ENCODE results near the gene CD151.

The CD151 gene

GRCh38 chr11:797296-798092, 35.3 kb upstream of the CD151 start:
- DNase-seq (ENCODE audit: low read depth): peak; percentile 75

DNA sequence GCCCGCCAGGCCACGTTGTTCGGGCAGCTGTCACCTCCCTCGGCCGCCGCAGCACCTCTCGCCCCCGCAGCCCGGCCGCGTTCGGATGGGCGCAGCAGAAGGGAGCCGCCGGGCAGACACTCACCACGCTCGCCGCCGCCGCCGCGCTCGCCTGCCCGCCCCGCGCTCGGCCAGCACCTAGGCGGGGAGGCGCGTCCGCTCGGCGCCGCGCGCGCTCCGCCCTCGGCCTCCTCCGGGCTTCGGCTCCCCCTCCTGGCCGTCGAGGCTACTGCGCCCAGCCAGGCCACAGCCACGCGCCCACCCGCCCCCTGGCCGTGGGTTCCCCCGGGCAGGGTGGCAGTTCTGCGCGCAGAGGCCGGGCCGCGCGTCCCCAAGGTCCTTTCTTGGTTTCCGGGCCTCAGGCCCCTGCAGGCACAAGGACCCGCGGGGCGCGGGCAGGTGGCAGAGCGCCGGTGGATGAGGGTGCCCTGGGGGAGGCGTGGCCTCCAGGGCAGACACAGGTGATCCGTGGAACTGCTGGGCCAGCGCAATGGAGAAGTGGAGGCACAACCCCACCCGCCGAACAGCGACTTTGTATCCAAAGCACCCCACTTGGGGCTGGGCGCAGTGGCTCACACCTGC, 34.5 kb upstream of the CD151 start, which contains the start of gene SLC25A22:
TSS of gene SLC25A22 (minus strand) at position 189 of the 621 bp plus-strand sequence. CDS start 3,275 bp downstream, outside the sequence.
- peak; percentile 61 for DNase-seq (ENCODE audit: low read depth)

- DNase-seq (ENCODE audit: low read depth): no peak
These were observed 33.0 kb upstream of the CD151 start for GRCh38 chr11:799641-800316.

DNA sequence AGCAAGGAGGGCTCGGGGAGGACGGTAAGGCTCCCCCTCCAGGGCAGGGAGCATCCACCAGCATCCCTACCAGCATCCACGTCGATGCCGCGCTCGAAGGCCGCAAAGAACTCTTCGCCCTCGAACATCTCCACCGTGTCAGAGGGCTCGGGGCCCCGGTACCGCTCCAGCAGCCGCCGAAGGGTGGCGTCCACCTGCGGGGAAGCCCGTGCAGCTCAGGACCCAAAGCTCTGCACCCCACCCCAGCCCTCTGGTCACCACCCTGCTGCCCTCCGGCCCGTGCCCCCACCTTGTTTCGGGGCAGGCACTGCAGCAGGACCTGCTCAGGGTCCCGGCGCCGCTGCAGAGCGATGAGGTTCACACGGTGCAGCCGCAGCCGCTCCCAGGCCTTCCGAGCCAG, 32.3 kb upstream of the CD151 start:
- no peak for DNase-seq (ENCODE audit: low read depth)

- no peak for DNase-seq (ENCODE audit: low read depth)
These were observed 31.5 kb upstream of the CD151 start for GRCh38 chr11:801097-801780.

DNA sequence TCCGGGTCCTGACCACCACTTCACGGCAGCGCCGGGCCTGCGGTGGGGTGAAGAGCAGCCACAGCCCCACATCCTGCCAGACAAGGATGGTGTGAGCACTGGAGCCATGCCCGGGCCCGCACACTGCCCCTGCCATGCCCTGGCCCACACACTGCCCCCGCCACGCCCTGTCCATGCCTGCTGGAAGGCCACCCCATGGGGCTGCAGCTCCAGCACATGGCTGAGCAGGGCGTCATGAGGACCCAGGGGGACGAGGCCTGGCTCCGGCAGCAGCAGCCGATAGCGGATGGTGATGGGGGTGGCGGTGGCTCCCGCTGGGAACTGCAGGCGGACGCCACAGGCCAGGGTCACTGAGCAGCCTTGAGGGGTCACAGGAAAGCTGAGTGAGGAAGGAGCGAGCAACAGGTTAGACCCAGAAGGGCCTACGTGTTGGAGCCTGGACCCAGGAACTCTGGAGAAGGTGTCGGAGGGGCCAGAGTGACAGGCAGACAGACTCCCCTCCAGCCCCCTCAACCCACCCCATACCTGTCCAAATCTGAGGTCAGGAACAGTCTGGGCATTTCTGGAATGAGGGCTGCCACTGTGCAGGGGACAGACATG, 30.6 kb upstream of the CD151 start:
- DNase-seq (ENCODE audit: low read depth): no peak

DNA sequence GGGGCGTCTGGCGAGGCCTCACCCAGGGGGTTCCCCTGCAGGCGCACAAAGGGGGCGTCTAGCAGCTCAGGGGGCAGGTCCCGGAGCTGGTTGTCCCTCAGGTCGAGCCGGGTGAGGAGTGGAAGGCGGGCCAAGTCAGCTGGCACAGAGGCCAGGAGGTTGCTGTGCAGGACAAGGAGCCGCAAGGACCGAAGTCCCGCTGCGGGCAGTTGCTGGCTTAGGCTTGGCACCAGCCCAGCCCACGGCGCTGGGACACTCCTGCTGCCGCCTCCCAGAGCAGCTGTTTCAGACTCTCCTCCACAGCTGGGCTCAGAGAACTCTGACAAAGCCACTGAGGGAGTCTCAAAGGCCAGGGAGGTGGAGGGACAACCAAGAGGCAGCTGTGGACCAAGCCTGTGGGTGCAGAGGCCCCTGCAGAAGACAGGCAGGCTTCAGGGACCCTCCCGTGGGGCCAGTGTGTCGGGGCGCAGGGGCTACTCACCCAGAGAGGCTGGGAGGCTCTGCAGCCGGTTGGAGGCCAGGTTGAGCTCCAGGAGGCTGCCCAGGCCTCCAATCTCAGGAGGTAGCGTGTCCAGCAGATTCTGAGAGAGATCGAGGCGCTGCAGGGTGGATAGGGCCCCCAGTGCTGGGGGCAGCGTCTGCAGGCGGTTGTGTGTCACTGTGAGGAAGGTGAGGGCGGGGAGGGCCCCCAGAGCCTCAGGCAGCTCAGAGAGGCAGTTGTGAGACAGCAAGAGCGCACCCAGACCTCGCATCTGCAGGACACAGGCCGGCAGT, 29.9 kb upstream of the CD151 start:
- DNase-seq (ENCODE audit: low read depth): no peak

DNA sequence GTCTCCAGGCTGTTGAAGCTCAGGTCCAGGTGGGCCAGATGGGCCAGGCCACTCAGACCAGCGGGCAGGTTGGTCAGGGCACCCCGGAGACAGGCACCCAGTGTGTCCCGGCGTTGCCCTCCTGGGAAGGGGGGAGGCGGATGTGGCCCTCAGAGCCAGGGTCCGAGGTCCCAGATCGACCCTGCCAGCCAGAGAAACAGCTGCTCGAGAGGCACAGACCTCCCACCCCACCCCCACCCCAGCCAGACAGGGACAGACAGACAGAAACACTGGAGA, 29.3 kb upstream of the CD151 start:
- no peak for DNase-seq (ENCODE audit: low read depth)

DNA sequence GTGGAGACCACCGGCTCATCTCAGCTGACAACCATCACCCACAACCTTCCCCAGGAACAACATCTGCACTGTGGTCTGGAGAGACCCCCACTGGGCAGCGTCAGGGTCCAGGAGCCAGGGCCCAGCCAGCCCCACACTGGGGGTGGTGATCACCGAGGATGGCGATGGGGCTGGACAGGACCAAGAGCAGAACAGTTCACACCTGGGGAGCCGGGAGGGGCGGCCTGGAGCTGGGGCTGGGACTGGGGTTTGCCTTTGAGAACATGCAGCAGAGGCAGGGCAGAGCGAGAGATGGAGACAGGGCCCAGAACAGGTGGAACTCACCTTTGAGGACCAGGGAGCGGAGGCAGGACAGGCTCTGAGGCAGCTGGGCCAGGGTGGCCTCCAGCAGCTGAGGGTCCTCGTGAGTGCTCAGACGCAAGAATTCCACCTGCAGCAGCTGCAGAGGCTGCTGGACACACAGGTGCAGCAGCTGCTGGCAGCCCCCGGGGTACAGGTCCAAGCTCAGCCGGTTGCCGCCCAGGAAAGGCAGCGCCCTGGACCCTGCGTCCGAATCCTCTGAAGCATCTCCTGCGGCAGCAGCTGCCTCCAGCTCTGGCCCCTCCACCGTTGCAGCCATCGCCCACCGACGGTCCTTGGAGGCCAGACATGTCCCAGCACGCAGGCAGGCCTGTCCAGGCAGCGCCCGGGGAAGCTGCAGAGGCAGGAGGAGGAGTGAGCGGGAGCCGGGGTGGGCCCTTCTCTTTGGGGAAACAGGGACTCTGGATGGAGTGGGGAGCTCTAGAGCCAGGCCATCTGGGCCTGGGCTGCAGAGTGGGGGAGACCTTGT, 28.8 kb upstream of the CD151 start:
- DNase-seq (ENCODE audit: low read depth): no peak

GRCh38 chr11:804599-804964, 28.2 kb upstream of the CD151 start:
- no peak for DNase-seq (ENCODE audit: low read depth)

DNA sequence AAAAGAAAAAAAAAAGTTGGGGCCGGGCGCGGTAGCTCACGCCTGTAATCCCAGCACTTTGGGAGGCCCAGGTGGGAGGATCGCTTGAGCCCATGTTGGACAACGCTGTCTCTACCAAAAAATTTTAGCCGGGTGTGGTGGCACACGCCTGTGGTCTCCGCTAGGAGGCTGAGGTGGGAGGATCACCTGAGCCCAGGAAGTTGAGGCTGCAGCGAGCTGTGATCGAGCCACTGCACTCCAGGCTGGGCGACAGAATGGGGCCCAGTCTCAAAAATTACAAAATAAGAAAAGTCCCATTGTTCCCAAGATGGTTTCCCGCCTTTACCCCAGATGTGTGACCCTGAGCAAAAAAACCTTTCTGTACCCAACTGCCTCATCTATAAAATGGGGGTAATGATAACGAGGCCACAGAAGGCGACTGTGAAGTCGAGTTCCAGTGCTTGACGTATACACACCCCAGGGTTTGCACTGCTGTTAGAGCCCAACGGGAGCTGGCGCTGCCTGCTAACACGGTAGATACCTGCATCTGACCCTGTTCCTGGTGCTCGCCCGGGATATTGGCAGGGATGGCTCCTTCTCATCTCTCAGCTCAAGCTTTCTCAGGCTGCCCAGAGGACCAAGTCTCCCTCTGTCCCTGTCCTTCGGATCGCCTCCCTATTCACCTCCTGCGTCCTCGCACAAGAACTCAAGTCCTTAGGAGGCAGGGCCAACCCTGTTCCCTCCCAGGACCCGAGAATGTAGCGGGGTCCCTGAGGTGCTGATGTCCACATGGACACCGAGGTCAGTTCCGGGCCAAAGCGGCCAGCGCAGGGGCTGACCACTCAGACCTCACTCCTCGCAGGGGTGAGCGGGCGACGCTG, 24.1 kb upstream of the CD151 start:
- DNase-seq (ENCODE audit: low read depth): peak; percentile 86

DNA sequence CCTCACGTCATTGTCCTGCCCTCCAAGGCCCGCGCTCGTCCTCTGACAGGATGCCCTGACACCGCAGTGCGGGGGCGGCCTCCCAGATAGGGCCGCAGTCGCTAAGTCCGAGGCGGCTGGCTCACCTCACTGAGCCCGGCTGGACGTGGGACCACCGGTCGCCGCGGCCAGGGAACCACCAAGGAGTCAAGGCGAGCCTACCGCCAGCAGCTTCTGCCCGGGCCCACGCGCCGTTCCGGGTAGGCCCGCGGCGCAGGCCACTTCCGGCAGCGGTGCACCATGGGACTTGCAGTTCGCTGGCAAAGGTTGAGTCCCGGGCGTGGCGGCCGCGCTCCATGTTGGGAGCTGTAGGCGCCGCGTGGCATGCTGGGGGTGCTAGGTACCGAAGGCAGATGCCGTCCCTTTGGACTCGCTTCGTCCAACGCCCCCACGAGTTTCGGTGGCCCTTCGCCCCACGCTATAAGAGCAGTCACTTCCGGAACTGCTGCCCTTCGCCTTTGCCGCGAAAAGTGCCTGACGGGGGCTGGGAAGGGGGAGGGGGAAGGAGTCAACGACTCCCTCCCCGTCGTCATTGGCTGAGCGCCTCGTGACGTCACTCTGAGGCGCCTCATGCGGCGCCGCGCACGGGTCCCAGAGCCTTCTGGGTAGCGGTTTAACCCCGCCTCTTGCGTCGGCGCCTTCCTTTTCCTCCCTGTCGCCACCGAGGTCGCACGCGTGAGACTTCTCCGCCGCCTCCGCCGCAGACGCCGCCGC, 23.3 kb upstream of the CD151 start, which contains the start of gene RPLP2:
TSS of gene RPLP2 (plus strand) at position 681 of the 753 bp plus-strand sequence. CDS start 268 bp downstream, outside the sequence.
- DNase-seq (ENCODE audit: low read depth): peak; percentile 98

DNA sequence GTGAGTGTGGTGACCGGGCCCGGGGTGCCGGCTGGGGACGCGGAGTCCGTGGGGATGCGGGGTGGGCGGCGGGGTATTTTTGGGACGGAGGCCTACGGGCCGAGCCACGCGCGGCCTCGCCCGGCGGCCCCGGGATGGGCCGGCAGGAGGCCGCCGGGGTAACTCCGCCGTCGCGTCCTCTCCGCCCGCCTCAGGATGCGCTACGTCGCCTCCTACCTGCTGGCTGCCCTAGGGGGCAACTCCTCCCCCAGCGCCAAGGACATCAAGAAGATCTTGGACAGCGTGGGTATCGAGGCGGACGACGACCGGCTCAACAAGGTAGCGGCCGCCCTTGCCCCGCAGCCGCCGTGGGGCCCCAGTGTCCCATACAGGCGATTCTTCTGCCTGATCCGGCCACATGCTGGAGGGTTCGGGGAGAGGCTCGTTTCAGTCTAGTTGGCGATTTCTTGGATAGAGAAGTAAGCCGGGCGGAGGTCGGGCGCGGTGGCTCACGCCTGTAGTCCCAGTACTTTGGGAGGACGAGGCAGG, 22.6 kb upstream of the CD151 start:
- DNase-seq (ENCODE audit: low read depth): no peak

- peak; percentile 29 for DNase-seq (ENCODE audit: low read depth)
These were observed 21.1 kb upstream of the CD151 start for GRCh38 chr11:811446-812245.

DNA sequence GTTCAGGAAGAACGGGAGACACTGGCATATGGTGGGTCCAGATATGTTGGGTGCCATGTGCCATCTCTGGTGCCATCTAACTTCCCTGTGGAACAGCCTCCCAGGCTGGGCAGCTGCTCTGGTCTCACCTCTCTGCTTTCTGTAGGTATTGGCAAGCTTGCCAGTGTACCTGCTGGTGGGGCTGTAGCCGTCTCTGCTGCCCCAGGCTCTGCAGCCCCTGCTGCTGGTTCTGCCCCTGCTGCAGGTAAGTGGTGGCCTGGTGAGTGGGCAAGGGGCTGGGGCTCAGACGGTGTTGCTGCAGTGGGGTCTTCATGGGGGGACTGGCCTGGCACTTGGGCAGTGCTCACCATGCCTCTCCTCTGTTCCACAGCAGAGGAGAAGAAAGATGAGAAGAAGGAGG, 20.4 kb upstream of the CD151 start:
- DNase-seq (ENCODE audit: low read depth): no peak

GRCh38 chr11:813072-813455, 19.7 kb upstream of the CD151 start:
- no peak for DNase-seq (ENCODE audit: low read depth)

GRCh38 chr11:813456-814096, 19.2 kb upstream of the CD151 start:
- DNase-seq (ENCODE audit: low read depth): no peak
